Neural cell (in vitro differentiated cells): ENCODE measurements around the gene MS4A8. TPM values are rescaled to one million over a fixed set of nuclear protein-coding genes. Genes with fewer than 3 reads are reported as not detected.
"Not testable (repeated sequence)": the region's sequence is repeated elsewhere in the genome, so short reads cannot be mapped to it uniquely, and the experiment has no call there.

Source experiments
- H2AFZ ChIP-seq: fragments of 200-600, 300-800 bp; sonication (generic), shearing (Covaris generic); 2 replicates; pipeline ENCODE4 v1.6.0; 2014; ENCODE audit warnings: low read depth, mild to moderate bottlenecking, antibody characterized with exemption, low read length, moderate library complexity
- H3F3A ChIP-seq: fragments of 200-600 bp; shearing (Covaris generic); 2 replicates; pipeline ENCODE4 v1.6.1; 2016; ENCODE audit warnings: mild to moderate bottlenecking, moderate library complexity, mixed read lengths, antibody characterized with exemption, low read length; ENCODE audit not compliant: insufficient read depth, poor library complexity, severe bottlenecking
- H3K27ac ChIP-seq: fragments of 200-600, 300-800 bp; sonication (generic), shearing (Covaris generic); 2 replicates; pipeline ENCODE4 v1.5.1; 2014; ENCODE audit warnings: mild to moderate bottlenecking, low read length, moderate library complexity
- H3K27me3 ChIP-seq: fragments of 300-800, 200-600 bp; sonication (generic), shearing (Covaris generic); 2 replicates; pipeline ENCODE4 v1.6.0; 2014; ENCODE audit warnings: mild to moderate bottlenecking, low read depth, low read length, moderate library complexity; ENCODE audit not compliant: insufficient read depth
- H3K36me3 ChIP-seq: fragments of 300-800, 200-600 bp; sonication (generic), shearing (Covaris generic); 2 replicates; pipeline ENCODE4 v1.5.1; 2014; ENCODE audit warnings: mild to moderate bottlenecking, antibody characterized with exemption, low read length, moderate library complexity; ENCODE audit not compliant: insufficient read depth
- H3K4me2 ChIP-seq: fragments of 300-800, 200-600 bp; sonication (generic), shearing (Covaris generic); 2 replicates; pipeline ENCODE4 v1.6.0; 2014; ENCODE audit warnings: mild to moderate bottlenecking, low read length
- H3K4me3 ChIP-seq: fragments of 300-800, 200-600 bp; sonication (generic), shearing (Covaris generic); 2 replicates; pipeline ENCODE4 v1.5.1; 2014; ENCODE audit warnings: mild to moderate bottlenecking, low read length, moderate library complexity
- H3K79me2 ChIP-seq: fragments of 200-600 bp; shearing (Covaris generic); replicated peaks from 2 replicates; pipeline ENCODE4 v1.6.0; 2014; ENCODE audit warnings: mild to moderate bottlenecking, low read length, moderate library complexity; ENCODE audit not compliant: insufficient read depth
- H3K9ac ChIP-seq: fragments of 300-800, 200-600 bp; sonication (generic), shearing (Covaris generic); 2 replicates; pipeline ENCODE4 v1.6.1; 2016; ENCODE audit warnings: mild to moderate bottlenecking, low read length, mixed read lengths
- H3K9me2 ChIP-seq: fragments of 200-600 bp; shearing (Covaris generic); 2 replicates; pipeline ENCODE4 v1.6.1; 2016; ENCODE audit warnings: mild to moderate bottlenecking, low read length, mixed read lengths; ENCODE audit not compliant: insufficient read depth
- H3K9me3 ChIP-seq: fragments of 200-600, 300-800 bp; sonication (generic), shearing (Covaris generic); 2 replicates; pipeline ENCODE4 v1.6.1; 2016; ENCODE audit warnings: mild to moderate bottlenecking, mixed run types, low read length, moderate library complexity, mixed read lengths
- H4K20me1 ChIP-seq: fragments of 200-600 bp; shearing (Covaris generic); 2 replicates; pipeline ENCODE4 v1.6.1; 2016; ENCODE audit warnings: mild to moderate bottlenecking, mixed run types; ENCODE audit not compliant: insufficient read depth
- EP300 ChIP-seq: fragments of 450-650 bp; conservative IDR thresholded peaks from 2 replicates; pipeline ENCODE4 v1.6.1; 2014; ENCODE audit warnings: antibody characterized with exemption, mild to moderate bottlenecking, moderate library complexity; ENCODE audit not compliant: poor library complexity, severe bottlenecking
- EZH2 ChIP-seq: fragments of 200-600, 300-800 bp; shearing (Covaris generic), sonication (generic); IDR thresholded peaks from 2 replicates; pipeline ENCODE4 v1.6.1; 2014; ENCODE audit warnings: antibody characterized with exemption, low read length, borderline replicate concordance, mild to moderate bottlenecking; ENCODE audit not compliant: insufficient read depth, poor library complexity, severe bottlenecking
- MXI1 ChIP-seq: fragments of 450-650 bp; conservative IDR thresholded peaks from 2 replicates; pipeline ENCODE4 v1.6.1; 2014; ENCODE audit warnings: antibody characterized with exemption, mild to moderate bottlenecking; ENCODE audit not compliant: poor library complexity, severe bottlenecking
- POLR2AphosphoS5 ChIP-seq: IDR thresholded peaks from 2 replicates; pipeline ENCODE4 v1.6.1; 2012
- RAD21 ChIP-seq: fragments of 450-650 bp; conservative IDR thresholded peaks from 2 replicates; pipeline ENCODE4 v1.6.1; 2014; ENCODE audit warnings: antibody characterized with exemption, mild to moderate bottlenecking, moderate library complexity
- REST ChIP-seq: IDR thresholded peaks from 2 replicates; pipeline ENCODE4 v1.6.1; 2012; ENCODE audit warnings: borderline replicate concordance
- SMC3 ChIP-seq: fragments of 450-650 bp; conservative IDR thresholded peaks from 2 replicates; pipeline ENCODE4 v1.6.1; 2014; ENCODE audit warnings: antibody characterized with exemption, mild to moderate bottlenecking, moderate library complexity; ENCODE audit not compliant: poor library complexity
- TAF1 ChIP-seq: IDR thresholded peaks from 2 replicates; pipeline ENCODE4 v1.6.1; 2012; ENCODE audit warnings: low read depth
- polyA plus RNA-seq: library from polyadenylated mRNA; depleted of rRNA; stranded (reverse); fragments of >200 nt; gene quantifications from 2 replicates; pipeline ENCODE4 v1.2.3, GENCODE V29; 2014
- TF ChIP-seq, protein P1 (sequence below): fragments of 450-650 bp; IDR thresholded peaks from 2 replicates; pipeline ENCODE4 v1.5.1; 2014; ENCODE audit warnings: antibody characterized with exemption, mild to moderate bottlenecking, moderate library complexity; ENCODE audit not compliant: poor library complexity, severe bottlenecking

The MS4A8 gene
- polyA plus RNA-seq, 1 donor from 2014 or later, result not detected

DNA sequence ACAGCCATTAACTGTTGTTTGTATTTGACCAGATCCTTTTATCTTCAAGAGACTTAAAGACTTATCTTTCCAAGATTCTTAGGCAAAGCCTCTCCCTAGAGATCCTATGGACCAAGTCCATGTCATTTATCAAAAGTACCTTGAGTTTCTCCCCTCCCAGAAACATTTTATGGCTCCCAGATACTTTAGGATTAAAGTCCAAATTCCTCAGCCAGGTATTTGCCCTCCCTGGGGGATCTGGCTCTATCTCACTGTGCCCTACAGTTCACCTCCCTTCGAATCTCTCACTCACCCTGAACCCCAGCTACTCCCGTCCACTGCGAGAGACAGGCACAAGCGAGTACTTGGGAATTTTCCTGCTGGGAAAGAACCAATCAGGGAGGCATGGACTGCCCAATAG lies 11.9 kb downstream of the MS4A8 start:
- Histone ChIP-seq H3K4me2 (no peak overlapping the region), H4K20me1 (no peaks in the 10 kb centered on the region), H3K79me2 (no peaks in the 10 kb centered on the region), H3K27me3 (no peaks in the 10 kb centered on the region), H3K9ac (no peak overlapping the region), H2AFZ (no peak overlapping the region), H3K4me3 (no peak overlapping the region), H3K9me3 (no peaks in the 10 kb centered on the region), H3K36me3 (no peaks in the 10 kb centered on the region), H3F3A (no peaks in the 10 kb centered on the region), H3K9me2 (no peaks in the 10 kb centered on the region), H3K27ac (no peak overlapping the region)
- no peak for TF ChIP-seq EZH2
- TF ChIP-seq EP300, result no peak
- no peak for TF ChIP-seq REST
- TF ChIP-seq MXI1, result no peak
- no peak for TF ChIP-seq POLR2AphosphoS5
- TF ChIP-seq TAF1, result no peak
- TF ChIP-seq, protein P1, sequence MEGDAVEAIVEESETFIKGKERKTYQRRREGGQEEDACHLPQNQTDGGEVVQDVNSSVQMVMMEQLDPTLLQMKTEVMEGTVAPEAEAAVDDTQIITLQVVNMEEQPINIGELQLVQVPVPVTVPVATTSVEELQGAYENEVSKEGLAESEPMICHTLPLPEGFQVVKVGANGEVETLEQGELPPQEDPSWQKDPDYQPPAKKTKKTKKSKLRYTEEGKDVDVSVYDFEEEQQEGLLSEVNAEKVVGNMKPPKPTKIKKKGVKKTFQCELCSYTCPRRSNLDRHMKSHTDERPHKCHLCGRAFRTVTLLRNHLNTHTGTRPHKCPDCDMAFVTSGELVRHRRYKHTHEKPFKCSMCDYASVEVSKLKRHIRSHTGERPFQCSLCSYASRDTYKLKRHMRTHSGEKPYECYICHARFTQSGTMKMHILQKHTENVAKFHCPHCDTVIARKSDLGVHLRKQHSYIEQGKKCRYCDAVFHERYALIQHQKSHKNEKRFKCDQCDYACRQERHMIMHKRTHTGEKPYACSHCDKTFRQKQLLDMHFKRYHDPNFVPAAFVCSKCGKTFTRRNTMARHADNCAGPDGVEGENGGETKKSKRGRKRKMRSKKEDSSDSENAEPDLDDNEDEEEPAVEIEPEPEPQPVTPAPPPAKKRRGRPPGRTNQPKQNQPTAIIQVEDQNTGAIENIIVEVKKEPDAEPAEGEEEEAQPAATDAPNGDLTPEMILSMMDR, result no peak
- TF ChIP-seq SMC3, result no peak
- no peak for TF ChIP-seq RAD21

- not testable (repeated sequence) for H3K79me2 ChIP-seq, H3K36me3 ChIP-seq, H3K4me3 ChIP-seq
These were observed 14.0 kb downstream of the MS4A8 start for GRCh38 chr11:60713423-60713822.

GRCh38 chr11:60717956-60718355 lies 18.5 kb downstream of the MS4A8 start:
- H3K9ac ChIP-seq, result no peak overlapping the region
- H3K4me2 ChIP-seq, result no peak overlapping the region
- no peak overlapping the region for H3K27ac ChIP-seq
- no peaks in the 10 kb centered on the region for H4K20me1 ChIP-seq
- no peaks in the 10 kb centered on the region for H3K36me3 ChIP-seq
- H3K4me3 ChIP-seq, result no peak overlapping the region
- H3K27me3 ChIP-seq, result no peaks in the 10 kb centered on the region
- H2AFZ ChIP-seq, result no peak overlapping the region
- no peaks in the 10 kb centered on the region for H3F3A ChIP-seq
- H3K79me2 ChIP-seq, result no peaks in the 10 kb centered on the region
- TF ChIP-seq, protein P1, result no peak
- no peak for TF ChIP-seq SMC3
- no peak for TF ChIP-seq MXI1
- no peak for TF ChIP-seq EZH2
- no peak for TF ChIP-seq RAD21
- TF ChIP-seq REST, result no peak
- no peak for TF ChIP-seq POLR2AphosphoS5
- no peak for TF ChIP-seq EP300
- TF ChIP-seq TAF1, result no peak
- H3K9me2 ChIP-seq, result no peaks in the 10 kb centered on the region
- H3K9me3 ChIP-seq, result no peaks in the 10 kb centered on the region

More at GRCh38 chr11:60713423-60713822, 14.0 kb downstream of the MS4A8 start:
- H3F3A ChIP-seq, H3K9ac ChIP-seq, H3K9me2 ChIP-seq, H3K27ac ChIP-seq, H3K4me2 ChIP-seq, H4K20me1 ChIP-seq, H3K9me3 ChIP-seq, H3K27me3 ChIP-seq, H2AFZ ChIP-seq: not testable (repeated sequence)
